HCT116 (cell line): Measurements from ENCODE around the gene LSM2. TPM values are rescaled to one million over a fixed set of nuclear protein-coding genes. Genes with fewer than 3 reads are reported as not detected.

Experiments
- ATAC-seq: fragments of 200-7000 bp; cut with Tn5 transposase; 2 replicates; pipeline ENCODE4 v1.9.1; 2020; ENCODE audit warnings: mild to moderate bottlenecking, moderate library complexity
- Bru-seq: library from RNA; stranded (reverse); fragments of 400-500 nt; gene quantifications from one replicate; lab custom pipeline; 2021; lab: Mats Ljungman, UMichigan
- BruChase-seq, 2 experiments: library from RNA; stranded (reverse); fragments of 400-500 nt; gene quantifications; one replicate each; lab custom pipeline; 2021; lab: Mats Ljungman, UMichigan
- BruUV-seq: library from RNA; stranded (reverse); fragments of 400-500 nt; replicated peaks from 2 replicates; lab custom pipeline; 2021; lab: Mats Ljungman, UMichigan
- CTCF ChIA-PET: fragments of 300-600 bp; sonication (Branson Sonifier 250); formaldehyde crosslinking; loops from one replicate; lab custom pipeline; 2021; ENCODE audit warnings: antibody characterized with exemption; lab: Charles Lee
- POLR2A ChIA-PET: fragments of 300-600, 350-600 bp; sonication (Branson Sonifier 250); formaldehyde crosslinking; loops from one replicate; lab custom pipeline; 2021; ENCODE audit warnings: antibody characterized with exemption; lab: Charles Lee
- RAD21 ChIA-PET, 2 experiments: fragments of 300-600 bp; sonication (Branson Sonifier 250); formaldehyde crosslinking; loops; one replicate each; lab custom pipeline; 2023; ENCODE audit warnings: low total read pairs in 2 of 2; ENCODE audit not compliant: uncharacterized antibody in 2 of 2, unreplicated experiment in 2 of 2, low non-redundant PET in 1 of 2; lab: Charles Lee
- DNase-seq: peaks from one replicate; pipeline ENCODE4 v3.0.0-alpha.2; 2010; ENCODE audit warnings: low read depth, low spot score
- H2AFZ ChIP-seq: fragments of 200-600 bp; shearing (Covaris generic), sonication (generic); 2 replicates; pipeline ENCODE4 v1.6.1; 2017; ENCODE audit warnings: low read depth, mixed run types, mixed read lengths, antibody characterized with exemption, low read length; ENCODE audit not compliant: poor library complexity, severe bottlenecking
- H3K27ac ChIP-seq: 2 replicates; pipeline ENCODE4 v1.5.1; 2012; ENCODE audit warnings: low read depth, low read length
- H3K27me3 ChIP-seq: fragments of 200-600 bp; sonication (generic); 2 replicates; pipeline ENCODE4 v1.6.1; 2016; ENCODE audit warnings: mixed run types, low read length, mixed read lengths; ENCODE audit not compliant: insufficient read depth
- H3K36me3 ChIP-seq, 2 experiments: fragments of 200-500 bp in 1 of 2; fragments of 200-600 bp in 1 of 2; sonication (Bioruptor generic) in 1 of 2; sonication (generic) in 1 of 2; 2 replicates each; pipeline versions ENCODE4 v1.5.1 to v1.6.1; 2014 to 2016; ENCODE audit warnings: low read length in 2 of 2, inconsistent platforms in 1 of 2, mixed read lengths in 1 of 2, mixed run types in 1 of 2; ENCODE audit not compliant: insufficient read depth in 2 of 2, control insufficient read depth in 1 of 2
- H3K4me1 ChIP-seq, 2 experiments: fragments of 200-600 bp in 1 of 2; sonication (generic) in 1 of 2; 2 replicates each; pipeline versions ENCODE4 v1.5.1 to v1.6.1; 2012 to 2017; ENCODE audit warnings: low read length in 2 of 2, inconsistent platforms in 1 of 2, mild to moderate bottlenecking in 1 of 2, mixed read lengths in 1 of 2, mixed run types in 1 of 2, moderate library complexity in 1 of 2; ENCODE audit not compliant: insufficient read depth in 2 of 2, control insufficient read depth in 1 of 2
- H3K4me2 ChIP-seq: fragments of 200-600 bp; sonication (generic); 2 replicates; pipeline ENCODE4 v1.6.1; 2017; ENCODE audit warnings: mixed run types, low read length, mixed read lengths
- H3K4me3 ChIP-seq, 2 experiments: fragments of 200-600 bp in 1 of 2; sonication (generic) in 1 of 2; replicated peaks in 1 of 2; 2 replicates each; pipeline ENCODE4 v1.5.1; 2011 to 2016; ENCODE audit warnings: low read length in 2 of 2, control low read depth in 1 of 2, low read depth in 1 of 2, mild to moderate bottlenecking in 1 of 2, mixed read lengths in 1 of 2, mixed run types in 1 of 2
- H3K79me2 ChIP-seq: fragments of 200-600 bp; sonication (generic); 2 replicates; pipeline ENCODE4 v1.6.1; 2017; ENCODE audit warnings: mild to moderate bottlenecking, mixed run types, low read length, moderate library complexity, mixed read lengths; ENCODE audit not compliant: insufficient read depth
- H3K9ac ChIP-seq: fragments of 200-600 bp; sonication (generic); 2 replicates; pipeline ENCODE4 v1.6.1; 2016; ENCODE audit warnings: low read length, mixed read lengths
- H3K9me2 ChIP-seq: fragments of 200-600 bp; sonication (generic), shearing (Covaris generic); 2 replicates; pipeline ENCODE4 v1.6.1; 2017; ENCODE audit warnings: mixed run types, mild to moderate bottlenecking, moderate library complexity; ENCODE audit not compliant: insufficient read depth
- H3K9me3 ChIP-seq, 2 experiments: fragments of 200-500 bp in 1 of 2; fragments of 200-600 bp in 1 of 2; sonication (Bioruptor generic) in 1 of 2; sonication (generic) in 1 of 2; 2 replicates each; pipeline ENCODE4 v1.6.1; 2014 to 2017; ENCODE audit warnings: low read length in 2 of 2, mixed read lengths in 2 of 2, inconsistent platforms in 1 of 2, low read depth in 1 of 2, mild to moderate bottlenecking in 1 of 2, mixed run types in 1 of 2, moderate library complexity in 1 of 2; ENCODE audit not compliant: control insufficient read depth in 1 of 2, insufficient read depth in 1 of 2
- H4K20me1 ChIP-seq: fragments of 200-600 bp; sonication (generic), shearing (Covaris generic); 2 replicates; pipeline ENCODE4 v1.6.1; 2017; ENCODE audit warnings: mixed run types, mild to moderate bottlenecking, moderate library complexity; ENCODE audit not compliant: insufficient read depth
- ATF3 ChIP-seq: IDR thresholded peaks from 2 replicates; pipeline ENCODE4 v1.6.1; 2012
- CBX3 ChIP-seq: IDR thresholded peaks from 2 replicates; pipeline ENCODE4 v1.6.1; 2012; ENCODE audit warnings: low read depth
- CEBPB ChIP-seq: IDR thresholded peaks from 2 replicates; pipeline ENCODE4 v1.6.1; 2012; ENCODE audit warnings: low read depth
- CTCF ChIP-seq, 3 experiments: fragments of 200-600 bp in 1 of 3; sonication (generic) in 1 of 3; IDR thresholded peaks in 2 of 3; conservative IDR thresholded peaks in 1 of 3; 2 replicates each; pipeline ENCODE4 v1.5.1; 2012 to 2017; ENCODE audit warnings: low read depth in 2 of 3, low read length in 2 of 3, antibody characterized with exemption in 1 of 3, borderline replicate concordance in 1 of 3, control low read depth in 1 of 3, mild to moderate bottlenecking in 1 of 3, mixed read lengths in 1 of 3, mixed run types in 1 of 3, moderate library complexity in 1 of 3; ENCODE audit not compliant: insufficient read depth in 1 of 3
- ELF1 ChIP-seq: IDR thresholded peaks from 2 replicates; pipeline ENCODE4 v1.6.1; 2012; ENCODE audit warnings: low read depth, borderline replicate concordance
- EZH2 ChIP-seq: fragments of 200-600 bp; sonication (generic); IDR thresholded peaks from 2 replicates; pipeline ENCODE4 v1.6.1; 2017; ENCODE audit warnings: antibody characterized with exemption, mixed run types
- EZH2phosphoT487 ChIP-seq: fragments of 200-600 bp; IDR thresholded peaks from 2 replicates; pipeline ENCODE4 v1.6.1; 2018; ENCODE audit warnings: antibody characterized with exemption, borderline replicate concordance
- FOSL1 ChIP-seq: IDR thresholded peaks from 2 replicates; pipeline ENCODE4 v1.6.1; 2012; ENCODE audit warnings: low read depth
- POLR2A ChIP-seq: IDR thresholded peaks from 2 replicates; pipeline ENCODE4 v1.7.0; 2011; ENCODE audit warnings: borderline replicate concordance; ENCODE audit not compliant: insufficient read depth, insufficient read length; ENCODE audit errors: extremely low read depth
- POLR2AphosphoS5 ChIP-seq: IDR thresholded peaks from 2 replicates; pipeline ENCODE4 v1.6.1; 2011; ENCODE audit warnings: mild to moderate bottlenecking, low read depth, low read length, moderate library complexity
- RAD21 ChIP-seq: IDR thresholded peaks from 2 replicates; pipeline ENCODE4 v1.6.1; 2012; ENCODE audit warnings: low read depth, mild to moderate bottlenecking
- SIN3A ChIP-seq: IDR thresholded peaks from 2 replicates; pipeline ENCODE4 v1.6.1; 2012; ENCODE audit warnings: low read depth
- SP1 ChIP-seq: IDR thresholded peaks from 2 replicates; pipeline ENCODE4 v1.6.1; 2012; ENCODE audit warnings: low read depth
- SRF ChIP-seq: IDR thresholded peaks from 2 replicates; pipeline ENCODE4 v1.6.1; 2012; ENCODE audit warnings: low read depth
- YY1 ChIP-seq: IDR thresholded peaks from 2 replicates; pipeline ENCODE4 v1.6.1; 2011; ENCODE audit warnings: low read length, low read depth, moderate library complexity, mild to moderate bottlenecking; ENCODE audit not compliant: insufficient replicate concordance; ENCODE audit errors: extremely low read depth
- ZNF274 ChIP-seq: fragments of 200-500 bp; sonication (Bioruptor generic); IDR thresholded peaks from 2 replicates; pipeline ENCODE4 v1.6.1; 2014; ENCODE audit warnings: mild to moderate bottlenecking, low read depth, low read length, inconsistent platforms
- intact Hi-C: fragments of 100-400 bp; cut with micrococcal nuclease; formaldehyde crosslinking; loops from 2 replicates; pipeline ENCODE4 v1.10.0; 2022
- long read RNA-seq: library from polyadenylated mRNA; unstranded; transcript quantifications from one replicate; pipeline ENCODE4 v2.0.0, GENCODE V29; 2021; ENCODE audit not compliant: unreplicated experiment
- polyA plus RNA-seq: library from polyadenylated mRNA; unstranded; fragments of >200 nt; gene quantifications from 2 replicates; pipeline ENCODE4 v1.2.1, GENCODE V29; 2012; ENCODE audit warnings: missing spikeins
- total RNA-seq: library from RNA; stranded (reverse); gene quantifications from one replicate; pipeline ENCODE4 v1.2.1, GENCODE V29; 2021; ENCODE audit not compliant: unreplicated experiment
- TF ChIP-seq, protein P1 (sequence below): IDR thresholded peaks from 2 replicates; pipeline ENCODE4 v1.6.1; 2012; ENCODE audit warnings: low read depth

LSM2 gene
- total RNA-seq: 89.7 TPM
- 98.8 and 102 TPM in 2 replicates for polyA plus RNA-seq
- percentile 69 among the genes with signal in this experiment for Bru-seq, nascent RNA
- BruChase-seq, experiment 1, labeled RNA remaining after a 6-hour chase: percentile 81 among the genes with signal in this experiment
- BruChase-seq, experiment 2, labeled RNA remaining after a 2-hour chase: percentile 70 among the genes with signal in this experiment
- long read RNA-seq, transcript LSM2-208 (5 exons, 876 nt): major isoform, 44 of 74 reads
- long read RNA-seq, partial matches to known transcripts: 26 of 74 reads
- long read RNA-seq, other reads (novel, unspliced or antisense): 4 of 74 reads

- peak within 1 kb of the TSS; percentile 85 for H3K27ac ChIP-seq
- no TSS peak for BruUV-seq
- peak within 1 kb of the TSS; percentile 93 to 94 for H3K4me3 ChIP-seq
- peak; percentile 97 for ATAC-seq
- peak within 1 kb of the TSS; percentile 33 for H2AFZ ChIP-seq
- H3K9me3 ChIP-seq: no peaks in the 10 kb centered on the region
- no peaks in the 10 kb centered on the region for H4K20me1 ChIP-seq
- ChIA-PET POLR2A (interaction anchor here (0.6 to 4.8 kb wide), 14 partner anchors 11 to 142 kb away, joined by 3 to 49 read pairs (median 4); partner anchors contain the start of genes GPANK1, HSPA1B, NEU1 and VARS1), CTCF (interaction anchor here (0.7 to 2.4 kb wide), 9 partner anchors 11 to 145 kb away, joined by 3 to 16 read pairs (median 3); partner anchors contain the start of genes HSPA1B, NEU1 and VARS1), RAD21 (interaction anchor here (0.7 to 1.0 kb wide), 2 partner anchors 21 to 25 kb away, joined by 3 to 4 read pairs; partner anchors contain the start of gene HSPA1B (in 1 of the 2))
- peaks cover 0 to 7% of the 10 kb centered on the region in 2 experiments; a peak in 2 of 4 replicates for H3K36me3 ChIP-seq
- peak within 1 kb of the TSS; percentile 95 for H3K9ac ChIP-seq
- peak within 1 kb of the TSS; percentile 98 for H3K4me2 ChIP-seq
- peaks cover 37% of the 10 kb centered on the region for H3K79me2 ChIP-seq
- intact Hi-C loops: loop anchor here (1.0 kb wide), 1 partner anchor 21 kb away; the partner anchor contains the start of gene HSPA1B
- H3K4me1 ChIP-seq: peaks cover 13 to 16% of the 10 kb centered on the region in 2 experiments
- H3K9me2 ChIP-seq: no peaks in the 10 kb centered on the region
- peak; percentile 88 for DNase-seq
- H3K27me3 ChIP-seq: no peaks in the 10 kb centered on the region
- TF ChIP-seq POLR2A: peak; percentile 92
- TF ChIP-seq SRF: peak; percentile 33; the same call in 1 of the 2 replicates
- TF ChIP-seq POLR2AphosphoS5: peak; percentile 94
- TF ChIP-seq CTCF (IDR thresholded peaks at IDR 0.05 in 2 of 3, conservative IDR thresholded peaks at IDR 0.05 in 1 of 3; ENCODE audit: borderline replicate concordance in 1 of 3, insufficient read depth in 1 of 3, low read depth in 2 of 3, low read length in 2 of 3): 0 out of 6 replicates have a peak, but pooled peaks of 2 of the 3 experiments have one; percentile 10 to 23
- TF ChIP-seq ATF3: no peak
- no peak for TF ChIP-seq EZH2phosphoT487
- no peak; the same call in none of the 2 replicates for TF ChIP-seq SIN3A
- TF ChIP-seq, protein P1, sequence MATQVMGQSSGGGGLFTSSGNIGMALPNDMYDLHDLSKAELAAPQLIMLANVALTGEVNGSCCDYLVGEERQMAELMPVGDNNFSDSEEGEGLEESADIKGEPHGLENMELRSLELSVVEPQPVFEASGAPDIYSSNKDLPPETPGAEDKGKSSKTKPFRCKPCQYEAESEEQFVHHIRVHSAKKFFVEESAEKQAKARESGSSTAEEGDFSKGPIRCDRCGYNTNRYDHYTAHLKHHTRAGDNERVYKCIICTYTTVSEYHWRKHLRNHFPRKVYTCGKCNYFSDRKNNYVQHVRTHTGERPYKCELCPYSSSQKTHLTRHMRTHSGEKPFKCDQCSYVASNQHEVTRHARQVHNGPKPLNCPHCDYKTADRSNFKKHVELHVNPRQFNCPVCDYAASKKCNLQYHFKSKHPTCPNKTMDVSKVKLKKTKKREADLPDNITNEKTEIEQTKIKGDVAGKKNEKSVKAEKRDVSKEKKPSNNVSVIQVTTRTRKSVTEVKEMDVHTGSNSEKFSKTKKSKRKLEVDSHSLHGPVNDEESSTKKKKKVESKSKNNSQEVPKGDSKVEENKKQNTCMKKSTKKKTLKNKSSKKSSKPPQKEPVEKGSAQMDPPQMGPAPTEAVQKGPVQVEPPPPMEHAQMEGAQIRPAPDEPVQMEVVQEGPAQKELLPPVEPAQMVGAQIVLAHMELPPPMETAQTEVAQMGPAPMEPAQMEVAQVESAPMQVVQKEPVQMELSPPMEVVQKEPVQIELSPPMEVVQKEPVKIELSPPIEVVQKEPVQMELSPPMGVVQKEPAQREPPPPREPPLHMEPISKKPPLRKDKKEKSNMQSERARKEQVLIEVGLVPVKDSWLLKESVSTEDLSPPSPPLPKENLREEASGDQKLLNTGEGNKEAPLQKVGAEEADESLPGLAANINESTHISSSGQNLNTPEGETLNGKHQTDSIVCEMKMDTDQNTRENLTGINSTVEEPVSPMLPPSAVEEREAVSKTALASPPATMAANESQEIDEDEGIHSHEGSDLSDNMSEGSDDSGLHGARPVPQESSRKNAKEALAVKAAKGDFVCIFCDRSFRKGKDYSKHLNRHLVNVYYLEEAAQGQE: no peak
- peak; percentile 28 for TF ChIP-seq RAD21
- TF ChIP-seq FOSL1: no peak
- no peak for TF ChIP-seq ZNF274
- TF ChIP-seq ELF1: no peak; the same call in 1 of the 2 replicates
- no peak for TF ChIP-seq CEBPB
- TF ChIP-seq SP1: peak; percentile 23; the same call in 1 of the 2 replicates
- TF ChIP-seq EZH2: no peak
- TF ChIP-seq YY1: peak; percentile 54
- no peak; the same call in none of the 2 replicates for TF ChIP-seq CBX3
Measured at GRCh38 chr6:31806470-31807272, at the start of gene LSM2. LSM2 (minus strand) TSS chr6:31806966; CDS start chr6:31806757, 209 bp downstream.
